ENCODE data around the gene KEAP1.

The KEAP1 gene

GRCh38 chr19:10486551-10486950 is 16.6 kb downstream of the KEAP1 start:
- no peak overlapping the region for H3K27ac ChIP-seq (ENCODE audit: low read depth, low read length)
- H3K36me3 ChIP-seq (ENCODE audit: control insufficient read depth, low read length): peaks cover 44% of the 10 kb centered on the region
- H3F3A ChIP-seq (ENCODE audit: control insufficient read depth, insufficient read depth): peaks cover 11% of the 10 kb centered on the region

GRCh38 chr19:10478903-10479384 is 24.2 kb downstream of the KEAP1 start:
- Histone ChIP-seq H3K27ac (ENCODE audit: low read depth, low read length) (no peak overlapping the region), H3K4me3 (ENCODE audit: low read length) (no peak overlapping the region)

More at GRCh38 chr19:10486551-10486950, 16.6 kb downstream of the KEAP1 start:
- Histone ChIP-seq H3K4me2 (ENCODE audit: low read length) (no peak overlapping the region), H3K79me2 (ENCODE audit: control insufficient read depth, low read length) (peaks cover 22% of the 10 kb centered on the region), H3K9me3 (ENCODE audit: control insufficient read depth, insufficient read depth, low read length) (no peaks in the 10 kb centered on the region), H3K4me3 (ENCODE audit: low read length) (no peak overlapping the region), H4K20me1 (ENCODE audit: control insufficient read depth, insufficient read depth, low read depth, low read length) (no peaks in the 10 kb centered on the region), H3K9me2 (replicated peaks; ENCODE audit: control insufficient read depth, low read length) (no peaks in the 10 kb centered on the region), H3K4me1 (ENCODE audit: control insufficient read depth, low read length) (no peaks in the 10 kb centered on the region), H3K27me3 (ENCODE audit: control insufficient read depth, low read length) (no peaks in the 10 kb centered on the region)
- TF ChIP-seq EZH2phosphoT487 (IDR thresholded peaks at IDR 0.05; ENCODE audit: borderline replicate concordance, low read length) (no peak), CTCF (IDR thresholded peaks at IDR 0.05; ENCODE audit: low read depth, low read length, poor library complexity, severe bottlenecking) (no peak)

GRCh38 chr19:10478476-10478875 is 24.7 kb downstream of the KEAP1 start:
- Histone ChIP-seq H3K36me3 (ENCODE audit: control insufficient read depth, low read length) (no peaks in the 10 kb centered on the region), H3K9me2 (replicated peaks; ENCODE audit: control insufficient read depth, low read length) (no peaks in the 10 kb centered on the region), H3K4me3 (ENCODE audit: low read length) (no peak overlapping the region), H3K27ac (ENCODE audit: low read depth, low read length) (no peak overlapping the region), H3K9me3 (ENCODE audit: control insufficient read depth, insufficient read depth, low read length) (no peaks in the 10 kb centered on the region), H3K4me2 (ENCODE audit: low read length) (no peak overlapping the region), H3K27me3 (ENCODE audit: control insufficient read depth, low read length) (no peaks in the 10 kb centered on the region), H3K4me1 (ENCODE audit: control insufficient read depth, low read length) (no peaks in the 10 kb centered on the region), H3F3A (ENCODE audit: control insufficient read depth, insufficient read depth) (peaks cover 7% of the 10 kb centered on the region; the same call in 1 of the 2 replicates), H3K79me2 (ENCODE audit: control insufficient read depth, low read length) (no peaks in the 10 kb centered on the region), H4K20me1 (ENCODE audit: control insufficient read depth, insufficient read depth, low read depth, low read length) (no peaks in the 10 kb centered on the region)
- TF ChIP-seq EZH2phosphoT487 (IDR thresholded peaks at IDR 0.05; ENCODE audit: borderline replicate concordance, low read length) (no peak), CTCF (IDR thresholded peaks at IDR 0.05; ENCODE audit: low read depth, low read length, poor library complexity, severe bottlenecking) (no peak)

More at GRCh38 chr19:10478903-10479384, 24.2 kb downstream of the KEAP1 start:
- H3K9me3 ChIP-seq (ENCODE audit: control insufficient read depth, insufficient read depth, low read length): no peaks in the 10 kb centered on the region
- no peak overlapping the region for H3K4me2 ChIP-seq (ENCODE audit: low read length)
- H3K9me2 ChIP-seq (replicated peaks; ENCODE audit: control insufficient read depth, low read length): no peaks in the 10 kb centered on the region
- no peaks in the 10 kb centered on the region for H3K79me2 ChIP-seq (ENCODE audit: control insufficient read depth, low read length)
- TF ChIP-seq CTCF (IDR thresholded peaks at IDR 0.05; ENCODE audit: low read depth, low read length, poor library complexity, severe bottlenecking) (no peak), EZH2phosphoT487 (IDR thresholded peaks at IDR 0.05; ENCODE audit: borderline replicate concordance, low read length) (no peak)
- no peaks in the 10 kb centered on the region for H3K27me3 ChIP-seq (ENCODE audit: control insufficient read depth, low read length)
- H4K20me1 ChIP-seq (ENCODE audit: control insufficient read depth, insufficient read depth, low read depth, low read length): no peaks in the 10 kb centered on the region
- H3F3A ChIP-seq (ENCODE audit: control insufficient read depth, insufficient read depth): peaks cover 7% of the 10 kb centered on the region; the same call in 1 of the 2 replicates
- no peaks in the 10 kb centered on the region for H3K4me1 ChIP-seq (ENCODE audit: control insufficient read depth, low read length)
- no peaks in the 10 kb centered on the region for H3K36me3 ChIP-seq (ENCODE audit: control insufficient read depth, low read length)
